Measurements from ENCODE around the gene C4orf46.

Gene C4orf46

GRCh38 chr4:158622251-158622650 is 49.4 kb downstream of the C4orf46 start:
- H3K27ac ChIP-seq = no peak overlapping the region
- no peak for TF ChIP-seq ZFX (IDR thresholded peaks at IDR 0.05)

GRCh38 chr4:158621729-158622128 is 50.0 kb downstream of the C4orf46 start:
- TF ChIP-seq ZFX (IDR thresholded peaks at IDR 0.05) = no peak
- H3K27ac ChIP-seq = no peak overlapping the region

- TF ChIP-seq CTCF (conservative IDR thresholded peaks at IDR 0.05) = no peak
- no peak for TF ChIP-seq ZFX (IDR thresholded peaks at IDR 0.05)
- H3K27ac ChIP-seq = no peak overlapping the region
Measured at GRCh38 chr4:158617956-158618355, 53.7 kb downstream of the C4orf46 start.
